C4-2B (cell line): Measurements from ENCODE around the gene WDR36.

ENCODE experiments used
- H3K27ac ChIP-seq: fragments of 450-650 bp; 2 replicates; pipeline ENCODE4 v1.5.1; 2017
- ZFX ChIP-seq: fragments of 450-650 bp; IDR thresholded peaks from 2 replicates; pipeline ENCODE4 v1.6.1; 2017
- TF ChIP-seq, protein P1 (sequence below): fragments of 450-650 bp; conservative IDR thresholded peaks from 2 replicates; pipeline ENCODE4 v1.5.1; 2017; ENCODE audit warnings: mild to moderate bottlenecking

Gene WDR36

GRCh38 chr5:111066261-111066938 is 25.7 kb upstream of the WDR36 start:
- TF ChIP-seq, protein P1, sequence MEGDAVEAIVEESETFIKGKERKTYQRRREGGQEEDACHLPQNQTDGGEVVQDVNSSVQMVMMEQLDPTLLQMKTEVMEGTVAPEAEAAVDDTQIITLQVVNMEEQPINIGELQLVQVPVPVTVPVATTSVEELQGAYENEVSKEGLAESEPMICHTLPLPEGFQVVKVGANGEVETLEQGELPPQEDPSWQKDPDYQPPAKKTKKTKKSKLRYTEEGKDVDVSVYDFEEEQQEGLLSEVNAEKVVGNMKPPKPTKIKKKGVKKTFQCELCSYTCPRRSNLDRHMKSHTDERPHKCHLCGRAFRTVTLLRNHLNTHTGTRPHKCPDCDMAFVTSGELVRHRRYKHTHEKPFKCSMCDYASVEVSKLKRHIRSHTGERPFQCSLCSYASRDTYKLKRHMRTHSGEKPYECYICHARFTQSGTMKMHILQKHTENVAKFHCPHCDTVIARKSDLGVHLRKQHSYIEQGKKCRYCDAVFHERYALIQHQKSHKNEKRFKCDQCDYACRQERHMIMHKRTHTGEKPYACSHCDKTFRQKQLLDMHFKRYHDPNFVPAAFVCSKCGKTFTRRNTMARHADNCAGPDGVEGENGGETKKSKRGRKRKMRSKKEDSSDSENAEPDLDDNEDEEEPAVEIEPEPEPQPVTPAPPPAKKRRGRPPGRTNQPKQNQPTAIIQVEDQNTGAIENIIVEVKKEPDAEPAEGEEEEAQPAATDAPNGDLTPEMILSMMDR: no peak
- TF ChIP-seq ZFX: no peak
- no peak overlapping the region for H3K27ac ChIP-seq

GRCh38 chr5:111068213-111068612 is 23.9 kb upstream of the WDR36 start:
- no peak overlapping the region for H3K27ac ChIP-seq
- TF ChIP-seq ZFX: no peak
- TF ChIP-seq, protein P1: no peak

DNA sequence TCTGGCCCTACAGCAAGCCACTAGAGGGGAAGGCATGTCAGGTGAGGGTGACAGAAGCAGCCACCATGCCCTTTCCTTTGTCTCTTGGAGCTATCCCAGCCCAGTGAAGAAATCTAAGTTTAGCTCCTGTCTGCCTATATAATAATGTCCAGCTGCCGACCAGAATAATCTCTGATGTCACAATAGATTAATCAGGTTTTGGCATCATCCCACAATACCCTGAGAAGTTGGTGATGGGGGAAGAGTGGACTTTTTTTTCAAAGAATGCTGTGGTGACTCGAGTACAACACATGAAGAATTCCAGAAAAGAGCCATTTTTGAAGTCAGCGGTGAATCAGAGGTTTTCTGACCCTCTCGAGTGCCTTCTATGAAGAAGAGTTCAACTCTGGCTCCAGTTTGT is 22.3 kb upstream of the WDR36 start:
- no peak overlapping the region for H3K27ac ChIP-seq
- TF ChIP-seq, protein P1: no peak
- no peak for TF ChIP-seq ZFX

DNA sequence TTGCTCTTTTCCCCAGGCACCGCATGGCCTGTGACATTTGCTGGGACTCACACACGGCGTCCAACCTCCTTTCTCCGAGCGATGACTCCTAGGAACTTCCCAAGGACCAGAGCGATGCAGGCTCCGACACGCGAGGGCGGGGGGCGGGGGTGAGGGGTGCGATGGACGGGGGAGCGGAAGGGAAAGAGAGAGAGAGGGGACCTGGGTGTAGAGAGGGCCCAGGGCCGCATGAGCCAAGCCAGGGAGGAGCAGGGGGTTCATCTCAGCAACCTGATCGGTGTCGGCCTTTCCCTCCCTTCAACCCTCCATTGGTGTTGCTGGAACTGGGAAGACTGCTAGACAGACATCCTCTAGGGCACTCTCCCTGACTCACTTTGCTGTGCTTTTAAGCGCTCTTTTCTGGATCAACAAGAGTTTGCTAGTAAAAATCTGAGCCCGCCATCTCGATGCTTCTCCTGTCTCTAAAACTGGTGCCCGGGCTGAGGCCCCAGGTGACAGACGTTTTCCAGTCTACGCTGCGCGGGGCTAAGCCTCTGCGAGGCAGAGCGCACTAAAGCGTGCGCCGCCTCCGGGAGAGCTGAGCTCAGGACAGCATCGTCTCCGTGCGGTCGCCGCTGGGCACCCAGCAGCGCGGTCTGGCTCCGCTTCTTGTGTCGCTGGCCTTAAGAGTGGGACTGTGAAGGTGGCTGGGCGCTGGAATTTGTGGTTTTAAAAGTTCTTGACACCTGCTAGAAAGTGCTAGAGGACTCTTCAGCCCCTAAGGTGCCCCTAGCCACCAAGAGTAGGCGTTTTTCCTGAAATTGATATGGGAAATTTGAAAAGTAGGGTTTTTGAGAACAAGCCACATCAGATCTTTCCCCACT is 21.6 kb upstream of the WDR36 start:
- TF ChIP-seq, protein P1: no peak
- TF ChIP-seq ZFX: no peak
- no peak overlapping the region for H3K27ac ChIP-seq

- TF ChIP-seq ZFX: no peak
- TF ChIP-seq, protein P1: no peak
- no peak within 1 kb of the TSS for H3K27ac ChIP-seq
Observed at GRCh38 chr5:111071413-111071812, 20.7 kb upstream of the WDR36 start, which contains the start of gene TSLP. TSS of gene TSLP (plus strand) at chr5:111071713. CDS start at chr5:111071891, 178 bp downstream.

DNA sequence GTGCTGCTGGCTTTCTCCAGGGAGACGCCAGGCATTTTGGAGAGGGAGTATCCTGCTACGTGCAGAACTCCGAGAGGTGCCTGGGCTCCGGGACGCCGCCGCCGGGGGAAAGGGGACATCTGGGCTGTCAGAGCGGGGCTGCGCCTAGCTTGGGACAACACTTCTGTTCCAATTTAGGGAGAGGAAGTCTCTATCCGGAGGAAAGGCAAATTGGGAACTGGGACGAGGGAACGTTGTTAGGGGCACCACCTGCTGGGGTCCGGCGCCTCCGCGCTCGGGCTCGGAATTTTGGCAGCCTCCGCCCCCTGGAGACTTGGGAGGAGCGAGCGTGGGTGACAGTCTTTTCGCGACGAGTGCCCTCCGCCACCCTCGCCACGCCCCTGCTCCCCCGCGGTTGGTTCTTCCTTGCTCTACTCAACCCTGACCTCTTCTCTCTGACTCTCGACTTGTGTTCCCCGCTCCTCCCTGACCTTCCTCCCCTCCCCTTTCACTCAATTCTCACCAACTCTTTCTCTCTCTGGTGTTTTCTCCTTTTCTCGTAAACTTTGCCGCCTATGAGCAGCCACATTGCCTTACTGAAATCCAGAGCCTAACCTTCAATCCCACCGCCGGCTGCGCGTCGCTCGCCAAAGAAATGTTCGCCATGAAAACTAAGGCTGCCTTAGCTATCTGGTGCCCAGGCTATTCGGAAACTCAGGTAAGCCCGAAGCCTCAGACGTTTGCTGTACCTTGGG is 19.0 kb upstream of the WDR36 start:
- TF ChIP-seq, protein P1: no peak
- TF ChIP-seq ZFX: no peak
- H3K27ac ChIP-seq: no peak overlapping the region
